ENCODE measurements around the gene PLIN5.
"Not testable (repeated sequence)": the region's sequence is repeated elsewhere in the genome, so short reads cannot be mapped to it uniquely, and the experiment has no call there.

The PLIN5 gene

DNA sequence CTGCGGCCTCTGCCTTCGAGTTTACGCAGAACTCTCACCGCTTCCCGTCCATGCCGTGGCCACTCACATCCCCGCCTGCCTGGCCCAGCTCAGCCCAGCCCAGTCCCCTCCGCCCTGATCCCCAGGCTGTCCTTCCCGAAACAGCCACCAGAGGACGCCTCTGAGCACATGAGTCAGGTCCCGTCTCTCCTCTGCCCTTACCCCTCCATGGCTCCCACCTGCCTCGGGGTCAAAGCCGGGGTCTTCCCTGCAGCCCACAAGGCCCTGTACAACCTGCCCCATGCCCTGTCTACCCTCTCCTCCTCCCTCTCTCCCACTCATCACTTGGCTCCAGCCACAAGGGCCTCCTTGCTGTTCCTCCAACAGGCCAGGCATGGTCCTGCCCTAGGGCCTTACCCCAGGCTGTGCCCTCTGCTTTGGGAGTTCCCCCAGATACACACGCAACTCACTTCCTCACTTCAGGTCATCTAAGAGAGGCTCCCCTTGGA lies 32.6 kb upstream of the PLIN5 start:
- peak; percentile 46 for DNase-seq

DNA sequence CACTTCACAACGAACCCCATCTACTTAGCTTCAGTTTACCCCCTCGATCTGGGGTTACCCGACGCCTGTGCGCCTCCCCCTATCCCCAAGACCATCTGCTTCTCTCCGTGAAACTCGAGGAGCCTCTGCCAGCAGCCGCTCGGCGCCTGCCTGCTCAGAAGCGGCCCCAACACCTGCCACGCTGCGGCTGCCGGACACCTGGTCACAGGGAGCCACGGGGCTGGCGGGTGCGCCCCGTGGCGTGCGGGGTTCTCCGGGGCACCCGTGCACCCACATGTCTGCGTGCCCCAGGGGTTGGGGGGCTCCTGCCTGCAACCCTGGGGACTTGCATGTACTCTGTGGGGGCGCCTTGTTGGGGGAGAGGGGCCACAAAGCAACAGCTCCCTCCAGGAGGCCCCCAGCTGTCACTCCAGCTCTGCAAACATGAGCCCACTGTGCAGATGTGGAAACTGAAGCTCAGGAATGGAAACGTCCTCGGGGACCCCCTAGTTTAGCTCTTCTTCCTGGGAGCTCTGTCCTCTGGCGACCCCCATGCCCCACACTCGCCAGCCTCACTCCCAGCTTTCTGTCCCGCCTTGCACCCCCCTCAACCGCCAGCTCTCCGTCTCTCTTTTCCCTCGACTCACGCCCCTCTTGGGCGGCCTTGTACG lies 31.5 kb upstream of the PLIN5 start:
- DNase-seq: no peak

DNA sequence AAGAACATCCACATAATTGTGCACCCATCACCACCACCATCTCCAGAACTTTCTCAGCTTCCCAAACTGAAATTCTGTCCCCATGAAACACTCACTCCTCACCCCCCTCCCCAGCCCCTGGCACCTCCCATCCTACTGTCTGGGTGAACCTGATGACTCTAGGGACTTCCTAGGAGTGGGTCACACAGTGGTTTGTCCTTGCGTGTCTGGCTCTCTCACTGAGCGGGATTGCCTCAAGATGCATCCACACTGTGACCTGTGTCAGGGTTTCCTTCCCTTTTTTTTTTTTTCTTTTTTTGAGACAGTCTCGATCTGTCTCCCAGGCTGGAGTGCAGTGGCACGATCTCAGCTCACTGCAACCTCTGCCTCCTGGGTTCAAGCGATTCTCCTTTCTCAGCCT lies 28.5 kb upstream of the PLIN5 start:
- not testable (repeated sequence) for DNase-seq

DNA sequence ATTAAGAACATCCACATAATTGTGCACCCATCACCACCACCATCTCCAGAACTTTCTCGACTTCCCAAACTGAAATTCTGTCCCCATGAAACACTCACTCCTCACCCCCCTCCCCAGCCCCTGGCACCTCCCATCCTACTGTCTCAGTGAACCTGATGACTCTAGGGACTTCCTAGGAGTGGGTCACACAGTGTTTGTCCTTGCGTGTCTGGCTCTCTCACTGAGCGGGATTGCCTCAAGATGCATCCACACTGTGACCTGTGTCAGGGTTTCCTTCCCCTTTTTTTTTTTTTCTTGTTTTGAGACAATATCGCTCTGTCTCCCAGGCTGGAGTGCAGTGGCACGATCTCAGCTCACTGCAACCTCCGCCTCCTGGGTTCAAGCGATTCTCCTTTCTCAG lies 27.1 kb upstream of the PLIN5 start:
- DNase-seq: peak; percentile 24

DNA sequence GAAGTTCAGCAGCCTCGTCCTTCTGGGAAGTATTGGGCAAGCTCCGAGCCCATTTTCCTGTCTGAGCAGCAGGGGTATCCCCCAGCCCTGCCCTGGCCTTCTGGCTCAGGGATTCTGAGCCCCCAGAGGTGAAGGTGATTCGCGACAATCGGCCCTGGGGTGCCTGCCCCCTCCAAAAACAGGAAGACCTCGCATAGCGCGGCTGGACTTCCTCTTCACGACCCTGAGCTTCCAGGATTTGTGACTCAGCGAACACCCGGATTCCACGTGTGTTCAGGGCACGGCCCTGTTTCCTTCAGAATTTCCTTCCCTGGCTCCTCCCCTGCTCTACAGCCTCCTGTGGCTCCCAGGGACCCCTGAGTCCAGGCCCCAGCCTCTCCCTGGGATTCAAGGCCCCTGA lies 24.5 kb upstream of the PLIN5 start, which contains the start of gene SEMA6B:
Gene SEMA6B, minus strand, starts transcription at position 116 of the 400 bp plus-strand sequence. CDS start 1,227 bp downstream, outside the sequence.
- DNase-seq: peak; percentile 44

DNA sequence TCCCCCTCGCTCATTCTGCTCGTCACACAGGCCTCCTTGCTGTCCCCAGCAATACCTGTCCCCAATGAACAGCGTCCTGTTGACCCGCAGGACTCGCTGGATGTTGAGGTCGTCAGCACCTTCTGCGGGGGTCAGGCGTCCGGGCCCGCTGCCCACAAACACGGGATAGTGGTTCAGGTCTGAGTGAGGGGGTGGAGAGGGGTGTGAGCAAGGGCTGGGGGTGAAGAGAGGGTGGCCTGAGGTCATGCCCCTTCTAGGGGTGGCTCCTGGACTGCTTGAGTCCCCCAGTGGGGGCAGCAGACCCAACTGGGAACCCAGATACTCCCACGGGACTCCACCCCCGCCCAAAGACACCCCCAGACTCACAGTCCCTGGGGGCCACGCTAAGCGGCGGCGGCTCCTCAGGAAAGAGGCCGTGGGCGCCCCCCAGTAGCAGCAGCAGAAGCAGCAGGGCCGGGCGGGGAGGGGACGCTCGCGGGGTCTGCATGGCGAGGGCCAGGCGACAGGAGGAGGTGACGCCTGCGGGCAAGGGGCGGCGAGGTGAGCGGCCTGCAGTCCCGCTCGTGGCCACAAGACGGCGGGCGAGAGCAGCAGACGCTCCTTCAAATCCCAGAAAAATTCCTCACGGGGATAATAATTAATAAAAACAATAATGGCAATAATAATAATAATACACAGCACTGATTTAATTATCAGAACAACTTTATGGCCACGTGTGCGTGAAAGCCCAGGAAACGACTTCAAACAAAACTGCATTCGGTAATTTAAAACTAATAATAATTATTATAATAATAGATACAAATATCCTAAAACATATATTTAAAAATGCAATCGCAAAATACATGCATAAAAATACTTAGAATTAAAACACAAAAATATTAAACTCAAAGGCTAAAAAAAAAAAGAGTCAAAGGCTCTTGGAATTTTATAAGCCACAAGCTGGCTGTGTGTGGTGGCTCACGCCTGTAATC lies 23.2 kb upstream of the PLIN5 start:
- no peak for DNase-seq

DNA sequence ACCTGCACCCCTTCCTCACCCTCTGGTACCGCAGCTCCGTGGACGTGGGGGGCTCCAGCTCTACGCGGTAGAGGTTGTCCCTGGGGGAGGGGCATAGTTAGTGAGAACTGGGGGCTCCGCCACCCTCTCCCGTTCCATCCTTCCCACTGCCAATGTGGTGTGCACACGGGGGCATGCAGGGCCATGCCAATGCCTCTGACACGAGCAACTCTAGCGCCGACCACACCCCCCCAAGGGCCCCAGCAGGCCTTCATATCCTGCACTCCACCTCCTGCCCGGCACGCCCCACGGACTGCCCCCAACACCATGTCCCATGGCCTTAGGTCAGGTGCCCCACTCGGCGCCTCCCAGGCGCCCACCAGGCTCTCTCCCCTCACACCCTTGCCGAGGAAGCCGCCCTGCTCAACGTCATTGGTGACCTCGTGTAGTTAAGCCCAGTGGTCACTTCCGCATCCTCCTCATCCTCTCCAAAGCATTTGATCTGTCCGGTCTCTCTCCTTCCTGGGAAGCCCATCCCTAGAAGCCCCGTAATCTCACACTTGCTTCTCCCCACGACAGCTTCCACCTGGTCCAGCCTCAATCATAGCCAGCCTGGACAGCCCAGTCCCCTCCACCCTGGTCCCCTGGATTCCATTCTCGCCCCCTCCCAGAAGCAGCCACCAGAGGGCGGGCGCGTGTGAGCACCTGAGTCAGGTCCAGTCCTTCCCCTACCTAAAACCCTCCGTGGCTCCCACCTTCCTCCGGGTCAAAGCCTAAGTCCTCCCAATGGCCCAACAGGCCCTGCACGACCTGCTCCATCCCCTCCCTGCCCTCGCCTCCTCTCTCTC lies 22.3 kb upstream of the PLIN5 start:
- no peak for DNase-seq

DNA sequence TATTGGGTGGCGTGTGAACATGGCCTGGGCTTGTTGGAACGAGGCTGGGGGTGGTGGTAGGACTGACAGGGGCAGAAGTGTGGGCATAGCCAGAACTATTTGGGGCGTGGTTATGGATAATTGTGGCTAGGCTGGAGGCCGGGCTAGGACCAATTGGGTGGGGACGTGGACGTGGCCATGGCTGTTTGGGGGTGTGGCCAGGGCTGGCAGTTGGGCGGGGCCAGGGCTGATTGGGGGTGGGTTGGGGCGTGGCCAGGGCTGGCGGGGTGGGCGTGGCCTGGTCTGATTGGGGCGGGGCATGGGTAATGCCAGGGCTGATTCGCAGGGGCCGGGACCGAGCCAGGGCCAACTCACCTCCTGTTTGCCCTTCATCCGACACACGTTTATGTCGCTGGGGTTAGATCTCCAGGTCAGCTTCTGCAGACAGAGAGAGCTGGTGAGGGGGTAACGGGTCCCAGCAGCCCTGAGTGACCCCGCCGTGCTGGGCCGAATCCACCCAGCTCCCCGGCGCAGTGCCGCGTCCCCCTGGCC lies 21.6 kb upstream of the PLIN5 start:
- DNase-seq: no peak

DNA sequence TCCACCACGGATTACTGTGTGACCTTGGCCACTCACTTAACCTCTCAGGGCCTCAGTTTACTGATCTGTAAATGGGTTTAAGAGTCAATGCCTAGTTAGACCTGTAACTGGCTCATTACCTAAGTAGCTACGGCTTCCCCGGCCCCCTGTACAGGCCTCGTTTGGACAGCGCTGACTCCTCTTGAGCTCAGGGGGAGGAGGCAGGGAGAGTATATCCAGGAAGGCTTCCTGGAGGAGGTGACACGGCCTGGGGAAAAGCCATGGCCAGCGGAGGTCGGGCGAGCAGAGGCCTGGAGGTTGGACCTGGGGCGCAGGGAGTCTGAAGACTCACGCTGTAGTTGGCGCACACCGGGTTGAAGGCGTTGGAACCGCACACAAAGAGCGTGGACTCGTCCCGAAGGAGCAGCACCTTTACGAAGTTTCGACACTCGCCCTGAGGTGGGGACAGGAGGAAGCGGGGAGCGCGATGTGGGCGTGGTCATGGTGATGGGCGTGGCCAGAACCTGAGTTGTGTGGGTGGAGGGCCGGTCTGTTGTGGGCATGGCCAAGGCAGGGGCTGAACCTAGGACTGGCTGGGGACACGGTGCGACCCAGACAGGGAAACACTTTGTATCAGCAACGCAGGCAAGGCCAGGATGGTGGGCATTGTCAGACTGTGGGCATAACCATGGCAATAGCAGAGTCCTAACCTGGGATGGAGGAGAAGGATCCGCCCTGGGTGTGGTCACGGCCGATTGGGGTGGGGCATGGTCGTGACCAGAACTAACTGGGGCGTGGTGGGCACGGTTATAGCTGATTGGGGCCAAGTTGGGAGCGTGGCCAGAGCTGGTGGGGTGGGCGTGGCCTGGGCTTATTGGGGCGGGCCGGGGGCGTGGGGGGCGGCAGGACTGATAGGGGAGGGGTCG lies 20.9 kb upstream of the PLIN5 start:
- DNase-seq: no peak

DNA sequence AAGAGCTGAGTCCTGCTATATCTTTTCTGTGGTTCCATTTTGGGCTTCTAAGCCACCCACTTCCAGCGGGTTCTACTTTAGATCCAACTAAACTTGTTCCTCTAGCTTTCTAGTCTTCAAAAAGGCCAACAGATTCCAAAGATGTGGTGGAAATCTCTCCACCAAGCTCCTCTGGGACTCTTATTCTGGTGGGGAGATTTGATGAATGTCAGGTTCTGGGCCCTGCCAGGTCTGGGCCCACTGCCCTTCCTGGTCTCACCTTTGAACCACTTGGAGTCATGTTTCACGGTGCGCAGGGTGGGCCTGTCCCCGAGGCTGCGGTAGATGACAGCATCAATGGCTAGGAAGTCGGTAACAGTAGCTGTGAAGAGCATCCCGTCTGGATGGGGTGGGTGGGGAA lies 19.7 kb upstream of the PLIN5 start:
- DNase-seq: no peak

DNA sequence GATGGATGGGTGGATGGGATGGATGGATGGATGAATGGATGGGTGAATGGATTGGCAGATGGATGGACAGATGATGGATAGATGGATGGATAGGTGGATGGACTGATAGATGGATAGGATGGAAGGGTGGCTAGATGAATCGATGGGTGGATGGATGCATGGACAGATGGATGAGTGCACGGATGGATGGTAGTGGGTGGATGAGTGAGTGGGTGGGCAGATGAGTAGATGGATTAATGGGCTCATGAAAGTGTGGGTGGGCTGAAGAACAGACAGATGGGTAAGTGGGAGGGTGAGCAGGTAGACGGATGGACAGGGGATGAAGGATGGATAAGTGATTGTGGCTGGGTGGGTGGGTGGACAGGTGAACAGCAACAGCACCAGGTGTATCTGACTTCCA lies 18.8 kb upstream of the PLIN5 start:
- no peak for DNase-seq

DNA sequence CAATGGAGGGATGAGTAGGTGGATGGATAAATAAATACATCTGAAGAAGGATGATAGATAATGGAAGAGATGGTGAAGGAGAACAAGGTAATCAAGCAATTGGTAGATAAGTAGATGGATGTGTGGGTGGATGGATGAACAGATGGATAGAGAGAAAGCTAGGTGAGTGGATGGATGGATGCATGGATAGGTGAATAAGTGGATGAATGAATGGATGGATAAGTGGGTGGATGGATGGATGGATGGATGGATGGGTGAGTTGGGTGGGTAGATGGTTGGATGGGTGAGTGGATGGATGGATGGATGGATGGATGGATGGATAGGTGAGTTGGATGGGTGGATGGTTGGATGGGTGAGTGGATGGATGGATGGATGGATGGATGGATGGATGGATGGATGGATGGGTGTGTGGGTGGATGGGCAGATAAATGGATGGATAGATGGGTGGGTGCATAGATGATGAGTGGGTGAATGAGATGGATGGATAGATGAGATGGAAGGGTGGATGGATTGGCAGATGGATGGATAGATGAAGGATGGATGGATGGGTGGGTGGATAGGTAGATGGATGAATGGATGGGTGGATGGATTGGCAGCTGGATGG lies 18.2 kb upstream of the PLIN5 start:
- DNase-seq: no peak

DNA sequence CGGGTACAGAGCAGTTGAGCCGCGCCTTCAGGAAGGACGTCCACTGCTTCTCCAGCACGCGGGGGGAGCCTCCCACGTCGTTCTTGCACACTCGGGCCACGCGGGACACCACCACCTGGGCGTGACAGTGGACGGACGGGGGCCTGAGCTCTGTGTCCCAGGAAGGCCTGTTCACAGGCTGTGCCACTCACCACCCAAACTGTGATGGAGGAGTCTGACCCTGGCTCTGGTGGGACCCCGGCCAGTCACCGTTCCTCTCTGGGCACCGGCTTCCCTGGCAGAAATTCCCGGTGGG lies 17.4 kb upstream of the PLIN5 start:
- no peak for DNase-seq

DNA sequence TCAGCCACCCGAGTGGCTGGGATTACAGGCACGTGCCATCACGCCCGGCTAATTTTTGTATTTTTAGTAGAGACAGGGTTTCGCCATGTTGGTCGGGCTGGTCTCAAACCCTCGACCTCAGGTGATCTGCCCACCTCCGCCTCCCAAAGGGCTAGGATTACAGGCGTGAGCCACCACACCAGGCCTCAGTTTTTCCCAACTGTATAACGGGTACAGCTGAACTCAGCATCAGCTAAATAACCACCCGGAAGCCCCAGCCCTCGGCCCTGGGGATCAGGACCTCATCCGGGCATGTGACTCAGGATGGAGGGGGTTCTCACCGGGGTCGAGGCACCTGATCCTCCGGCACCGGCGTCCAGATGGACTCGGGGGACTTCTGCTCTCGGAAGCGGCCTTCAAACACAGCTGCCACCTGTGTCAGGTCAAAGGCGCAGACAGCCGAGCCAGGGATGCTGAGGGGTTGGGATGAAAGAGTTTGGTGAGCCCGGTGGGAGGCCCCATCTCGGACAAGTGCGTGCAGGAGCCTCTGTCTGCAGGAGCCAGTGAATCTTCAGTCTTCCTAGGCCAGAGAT lies 15.5 kb upstream of the PLIN5 start:
- DNase-seq: no peak

DNA sequence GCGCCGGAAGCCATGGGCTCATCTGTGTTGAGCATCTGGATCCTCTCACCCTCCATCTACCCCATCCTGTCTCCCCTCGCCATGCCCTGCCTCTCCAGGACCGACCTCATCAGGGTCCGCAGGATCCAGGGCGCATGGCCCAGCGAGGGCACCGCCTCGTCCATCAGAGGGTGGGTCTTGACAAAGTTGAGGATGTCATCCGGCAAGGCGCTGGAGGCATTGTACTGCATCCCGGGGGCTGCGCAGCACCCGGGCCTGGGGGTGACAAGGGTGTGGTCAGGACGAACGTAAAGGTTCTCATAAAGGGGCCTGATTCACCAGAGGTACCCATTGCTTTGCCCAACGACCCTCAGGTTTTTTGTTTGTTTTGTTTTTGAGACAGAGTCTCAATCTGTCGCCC lies 15.0 kb upstream of the PLIN5 start:
- DNase-seq: no peak

DNA sequence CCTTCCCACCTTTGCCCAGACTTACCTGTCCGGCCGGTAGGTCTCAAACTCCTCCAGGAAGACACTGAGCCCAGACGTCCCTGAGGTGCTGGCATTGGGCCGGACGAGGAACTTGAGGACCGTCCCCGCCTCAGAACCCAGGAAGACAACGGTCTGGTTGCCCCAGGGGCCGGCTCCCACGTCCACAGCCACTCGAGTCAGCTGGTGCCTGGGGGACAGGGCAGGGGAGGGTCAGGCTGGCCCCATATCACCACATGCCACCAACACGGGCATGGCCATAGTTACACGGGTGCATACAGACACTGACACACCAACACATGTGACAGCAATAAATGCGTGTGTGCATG lies 13.2 kb upstream of the PLIN5 start:
- DNase-seq: no peak

DNA sequence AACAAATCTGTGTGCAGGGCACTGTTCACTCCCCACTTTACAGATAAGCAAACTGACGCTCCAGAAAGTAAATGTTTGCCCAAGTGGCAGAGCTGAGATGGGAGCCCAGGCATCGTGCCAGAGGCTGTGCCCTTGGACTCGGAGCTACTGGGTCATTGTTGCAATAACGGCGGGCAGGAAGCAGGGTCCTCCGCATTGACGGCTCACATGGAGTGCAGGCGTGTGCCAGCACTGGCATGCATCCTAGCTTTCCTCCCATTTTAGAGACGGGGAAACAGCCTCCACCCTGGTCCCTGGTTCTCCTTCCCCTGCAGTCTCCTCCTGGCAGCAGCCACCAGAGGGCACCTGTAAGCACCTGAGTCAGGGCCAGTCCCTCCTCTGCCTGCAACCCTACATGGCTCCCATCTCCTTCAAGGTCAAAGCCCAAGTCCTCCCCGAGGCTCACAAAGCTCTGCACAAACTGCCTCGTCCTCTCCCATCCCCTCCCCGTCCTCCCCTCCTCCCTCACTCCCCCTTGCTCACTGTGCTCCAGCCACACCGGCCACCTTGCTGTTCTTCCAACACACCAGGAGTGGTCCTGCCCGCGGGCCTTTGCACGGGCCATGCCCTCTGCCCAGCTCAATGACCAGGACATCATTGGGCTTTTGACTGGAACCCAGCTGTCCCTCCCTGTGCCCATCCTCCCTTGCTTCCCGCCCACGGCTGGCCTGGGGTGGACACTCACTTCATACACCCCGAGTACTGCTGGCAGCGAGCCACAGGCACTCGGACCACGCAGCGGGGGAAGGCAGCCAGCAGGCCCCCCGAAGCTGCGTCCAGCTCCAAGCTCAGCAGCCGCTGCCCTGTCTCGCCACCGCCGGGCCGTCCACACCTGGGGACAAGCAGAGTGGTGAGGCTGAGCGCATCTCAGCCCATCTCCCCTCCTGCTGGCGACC lies 12.5 kb upstream of the PLIN5 start:
- no peak for DNase-seq

DNA sequence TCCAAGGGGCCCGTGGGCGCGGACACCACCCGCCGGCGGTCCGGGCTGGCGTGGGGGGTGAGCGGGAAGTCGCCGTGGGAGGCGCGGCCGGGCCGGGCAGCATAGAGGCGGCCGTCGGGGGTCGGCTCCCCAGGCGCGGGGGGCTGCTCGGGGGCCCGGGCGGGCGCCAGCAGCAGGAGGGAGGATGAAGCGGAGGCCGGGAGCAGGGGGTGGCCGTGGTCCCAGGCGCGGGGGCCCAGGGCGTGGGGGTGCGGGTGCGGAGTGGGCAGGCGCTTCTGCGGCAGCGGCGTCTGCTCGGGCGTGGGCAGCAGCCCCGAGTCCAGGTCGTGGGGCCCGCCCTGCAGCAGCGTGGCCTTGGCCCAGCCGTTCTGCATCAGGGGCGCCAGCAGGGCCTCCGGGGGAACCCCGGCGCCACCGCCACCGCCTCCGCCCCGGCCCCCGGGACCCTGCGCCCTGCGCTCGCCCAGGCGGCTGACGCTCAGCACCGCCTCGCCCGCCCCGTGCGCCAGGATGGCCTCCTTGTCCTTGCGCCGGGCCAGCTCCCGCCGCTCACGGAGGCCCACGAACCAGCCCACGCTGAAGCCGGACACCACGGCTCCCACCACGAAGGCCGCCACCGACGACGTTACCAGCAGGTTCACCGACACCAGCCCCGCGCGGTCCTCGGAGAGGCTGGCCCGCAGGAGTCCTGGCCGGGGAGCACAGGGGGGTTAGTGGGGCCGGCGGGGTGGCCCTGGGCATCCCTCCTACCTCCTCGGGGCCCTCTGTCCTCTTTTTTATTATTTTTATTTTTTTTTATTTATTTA lies 9.0 kb upstream of the PLIN5 start:
- DNase-seq: no peak

Data from GDM1 (cell line).